T-helper 17 cell (primary cell): Measurements from ENCODE around the gene PIGX. TPM values are rescaled to one million over a fixed set of nuclear protein-coding genes. Genes with fewer than 3 reads are reported as not detected.
A peak's percentile ranks its signal among the peaks of the same experiment; 100 is the strongest.

Experiments used
- ATAC-seq: fragments of 150-1000 bp; cut with Tn5 transposase; 2 replicates; pipeline ENCODE4 v1.10.0; 2021; ENCODE audit warnings: mild to moderate bottlenecking, moderate library complexity
- DNase-seq, 3 donors: peaks; one replicate each; pipeline versions ENCODE4 v3.0.0 to v3.0.0-alpha.2; 2020 to 2021
- H3K9me3 ChIP-seq: one replicate; pipeline ENCODE4 v1.7.0; 2013; ENCODE audit warnings: low read length, mild to moderate bottlenecking; ENCODE audit not compliant: control insufficient read depth, poor library complexity, severe bottlenecking
- H3K27ac Mint-ChIP-seq: one replicate; pipeline ENCODE4 v1.8.0; 2022; ENCODE audit warnings: mild to moderate bottlenecking, moderate library complexity, mixed read lengths
- H3K27me3 Mint-ChIP-seq: one replicate; pipeline ENCODE4 v1.8.0; 2022; ENCODE audit warnings: mixed read lengths
- H3K36me3 Mint-ChIP-seq: one replicate; pipeline ENCODE4 v1.8.0; 2022; ENCODE audit warnings: low read depth, mixed read lengths
- H3K4me1 Mint-ChIP-seq: one replicate; pipeline ENCODE4 v1.8.0; 2022; ENCODE audit warnings: mild to moderate bottlenecking, mixed read lengths
- H3K4me3 Mint-ChIP-seq: one replicate; pipeline ENCODE4 v1.8.0; 2022; ENCODE audit warnings: mild to moderate bottlenecking, moderate library complexity, mixed read lengths
- total RNA-seq, 4 donors: library from RNA in 2 of 4; stranded (reverse) in 2 of 4; gene quantifications; one replicate each; pipeline ENCODE4 v1.2.3 and lab custom pipeline; 2022 to 2026

PIGX gene
- 10 to 100 TPM; 18.0 to 19.7 TPM for total RNA-seq
- 19.1 to 45.8 reads per million in 2 donors for total RNA-seq (lab: John Stamatoyannopoulos, UW)

GRCh38 chr3:196711838-196712513, at the start of gene PIGX, which contains the start of gene CEP19:
Gene PIGX (plus strand): TSS chr3:196712377.
Gene CEP19 (minus strand): TSS chr3:196712250. CDS start chr3:196708657, 3,593 bp downstream.
- H3K27ac Mint-ChIP-seq = peak within 1 kb of the TSS; percentile 100
- DNase-seq = peak; percentile 85 to 93 (median 91)
- no peaks in the 10 kb centered on the region for H3K9me3 ChIP-seq
- H3K4me1 Mint-ChIP-seq = peaks cover 17% of the 10 kb centered on the region
- no peaks in the 10 kb centered on the region for H3K27me3 Mint-ChIP-seq
- H3K36me3 Mint-ChIP-seq = no peaks in the 10 kb centered on the region
- H3K4me3 Mint-ChIP-seq = peak within 1 kb of the TSS; percentile 95
- ATAC-seq = peak; percentile 89

- no peaks in the 10 kb centered on the region for H3K9me3 ChIP-seq
- ATAC-seq (no peak), DNase-seq (no peak)
- Mint-ChIP-seq H3K36me3 (no peaks in the 10 kb centered on the region), H3K27ac (no peak overlapping the region), H3K4me3 (no peak overlapping the region), H3K27me3 (no peaks in the 10 kb centered on the region), H3K4me1 (peaks cover 9% of the 10 kb centered on the region)
Measured at GRCh38 chr3:196662711-196663571, 49.2 kb upstream of the PIGX start.

- Mint-ChIP-seq H3K4me1 (peaks cover 24% of the 10 kb centered on the region), H3K36me3 (no peaks in the 10 kb centered on the region), H3K4me3 (no peak overlapping the region), H3K27ac (no peak overlapping the region), H3K27me3 (no peaks in the 10 kb centered on the region)
- no peak for ATAC-seq
- no peaks in the 10 kb centered on the region for H3K9me3 ChIP-seq
- DNase-seq = no peak
Measured at GRCh38 chr3:196666001-196666867, 45.9 kb upstream of the PIGX start.

GRCh38 chr3:196667056-196667825, 44.9 kb upstream of the PIGX start:
- H3K36me3 Mint-ChIP-seq = no peaks in the 10 kb centered on the region
- no peaks in the 10 kb centered on the region for H3K27me3 Mint-ChIP-seq
- H3K4me3 Mint-ChIP-seq = no peak overlapping the region
- H3K27ac Mint-ChIP-seq = no peak overlapping the region
- peaks cover 28% of the 10 kb centered on the region for H3K4me1 Mint-ChIP-seq
- ATAC-seq = no peak
- no peak for DNase-seq
- no peaks in the 10 kb centered on the region for H3K9me3 ChIP-seq

GRCh38 chr3:196670339-196670738, 41.8 kb upstream of the PIGX start:
- Mint-ChIP-seq H3K27ac (peak overlapping the region; percentile 93), H3K27me3 (no peaks in the 10 kb centered on the region), H3K36me3 (no peaks in the 10 kb centered on the region), H3K4me1 (peaks cover 25% of the 10 kb centered on the region), H3K4me3 (peak overlapping the region; percentile 86)
- DNase-seq = no peak
- H3K9me3 ChIP-seq = no peaks in the 10 kb centered on the region
- ATAC-seq = peak; percentile 40

GRCh38 chr3:196673632-196674031, 38.5 kb upstream of the PIGX start:
- Mint-ChIP-seq H3K27ac (no peak overlapping the region), H3K27me3 (no peaks in the 10 kb centered on the region), H3K36me3 (peaks cover 2% of the 10 kb centered on the region), H3K4me3 (no peak overlapping the region), H3K4me1 (peaks cover 26% of the 10 kb centered on the region)
- no peaks in the 10 kb centered on the region for H3K9me3 ChIP-seq
- ATAC-seq (no peak), DNase-seq (no peak)

GRCh38 chr3:196677353-196677752, 34.8 kb upstream of the PIGX start:
- H3K9me3 ChIP-seq = no peaks in the 10 kb centered on the region
- peaks cover 10% of the 10 kb centered on the region for H3K4me1 Mint-ChIP-seq
- no peak overlapping the region for H3K27ac Mint-ChIP-seq
- DNase-seq (no peak), ATAC-seq (no peak)
- no peaks in the 10 kb centered on the region for H3K27me3 Mint-ChIP-seq
- peaks cover 2% of the 10 kb centered on the region for H3K36me3 Mint-ChIP-seq
- no peak overlapping the region for H3K4me3 Mint-ChIP-seq

- no peaks in the 10 kb centered on the region for H3K27me3 Mint-ChIP-seq
- peaks cover 2% of the 10 kb centered on the region for H3K36me3 Mint-ChIP-seq
- no peaks in the 10 kb centered on the region for H3K9me3 ChIP-seq
- ATAC-seq (no peak), DNase-seq (no peak)
- no peak overlapping the region for H3K4me3 Mint-ChIP-seq
- H3K27ac Mint-ChIP-seq = no peak overlapping the region
- H3K4me1 Mint-ChIP-seq = peaks cover 10% of the 10 kb centered on the region
Measured at GRCh38 chr3:196677931-196678330, 34.2 kb upstream of the PIGX start.

- Mint-ChIP-seq H3K27me3 (no peaks in the 10 kb centered on the region), H3K4me3 (peak overlapping the region; percentile 77), H3K4me1 (peaks cover 16% of the 10 kb centered on the region), H3K36me3 (no peaks in the 10 kb centered on the region), H3K27ac (peak overlapping the region; percentile 49)
- H3K9me3 ChIP-seq = no peaks in the 10 kb centered on the region
- DNase-seq = peak; percentile 23 to 47 (median 37)
- peak; percentile 82 for ATAC-seq
Measured at GRCh38 chr3:196684548-196685407, 27.4 kb upstream of the PIGX start.

GRCh38 chr3:196686436-196686835, 25.7 kb upstream of the PIGX start:
- H3K27ac Mint-ChIP-seq = peak overlapping the region; percentile 49
- no peaks in the 10 kb centered on the region for H3K27me3 Mint-ChIP-seq
- no peak overlapping the region for H3K4me3 Mint-ChIP-seq
- H3K9me3 ChIP-seq = no peaks in the 10 kb centered on the region
- ATAC-seq (no peak), DNase-seq (no peak)
- peaks cover 16% of the 10 kb centered on the region for H3K4me1 Mint-ChIP-seq
- H3K36me3 Mint-ChIP-seq = no peaks in the 10 kb centered on the region

- ATAC-seq = peak; percentile 40
- H3K9me3 ChIP-seq = no peaks in the 10 kb centered on the region
- DNase-seq = no peak
- no peak overlapping the region for H3K4me3 Mint-ChIP-seq
- H3K36me3 Mint-ChIP-seq = no peaks in the 10 kb centered on the region
- H3K27ac Mint-ChIP-seq = peak overlapping the region; percentile 43
- H3K4me1 Mint-ChIP-seq = peaks cover 16% of the 10 kb centered on the region
- H3K27me3 Mint-ChIP-seq = no peaks in the 10 kb centered on the region
Measured at GRCh38 chr3:196688349-196688748, 23.8 kb upstream of the PIGX start.
